OCI-LY3 (cell line): ENCODE results near the gene FLNC.

Experiments
- H2AFZ ChIP-seq: fragments of 200-600, 300-600 bp; shearing (Covaris generic); 2 replicates; pipeline ENCODE4 v1.6.0; 2014; ENCODE audit warnings: antibody characterized with exemption, low read depth, low read length
- H3K27ac ChIP-seq: fragments of 200-600, 300-600 bp; sonication (generic); 2 replicates; pipeline ENCODE4 v1.5.1; 2014; ENCODE audit warnings: mild to moderate bottlenecking, low read length, moderate library complexity, mixed read lengths
- H3K27me3 ChIP-seq: fragments of 200-600, 300-600 bp; sonication (generic); 2 replicates; pipeline ENCODE4 v1.6.1; 2014; ENCODE audit warnings: low read depth, low read length, mixed read lengths
- H3K36me3 ChIP-seq: fragments of 200-600, 300-600 bp; sonication (generic); replicated peaks from 2 replicates; pipeline ENCODE3; 2014; ENCODE audit warnings: low read depth, low read length, mixed read lengths
- H3K4me1 ChIP-seq: fragments of 300-600, 200-600 bp; sonication (generic); 2 replicates; pipeline ENCODE4 v1.6.1; 2014; ENCODE audit warnings: low read length, mixed read lengths
- H3K4me2 ChIP-seq: fragments of 200-600, 300-600 bp; sonication (generic); 2 replicates; pipeline ENCODE4 v1.6.1; 2014; ENCODE audit warnings: low read length, mixed read lengths
- H3K4me3 ChIP-seq: fragments of 300-600, 200-600 bp; sonication (generic); 2 replicates; pipeline ENCODE4 v1.5.1; 2014; ENCODE audit warnings: antibody characterized with exemption, mild to moderate bottlenecking, low read length, moderate library complexity
- H3K79me2 ChIP-seq: fragments of 300-600, 200-600 bp; shearing (Covaris generic); 2 replicates; pipeline ENCODE4 v1.6.1; 2014; ENCODE audit warnings: mild to moderate bottlenecking, low read length, mixed read lengths
- H3K9ac ChIP-seq: fragments of 300-600, 200-600 bp; shearing (Covaris generic); 2 replicates; pipeline ENCODE4 v1.6.0; 2014; ENCODE audit warnings: mild to moderate bottlenecking, low read length, moderate library complexity
- H3K9me3 ChIP-seq: fragments of 200-600, 300-600 bp; shearing (Covaris generic); 2 replicates; pipeline ENCODE4 v1.6.1; 2014; ENCODE audit warnings: low read length, mixed read lengths; ENCODE audit not compliant: insufficient read depth
- H4K20me1 ChIP-seq: fragments of 200-600, 300-600 bp; sonication (generic); 2 replicates; pipeline ENCODE4 v1.6.1; 2016; ENCODE audit warnings: low read length, mixed read lengths; ENCODE audit not compliant: insufficient read depth
- EZH2phosphoT487 ChIP-seq: fragments of 200-600 bp; shearing (Covaris generic); IDR thresholded peaks from 2 replicates; pipeline ENCODE4 v1.6.1; 2018; ENCODE audit warnings: antibody characterized with exemption, mixed run types, low read depth
- TF ChIP-seq, protein P1 (sequence below): fragments of 200-600, 300-600 bp; sonication (generic); IDR thresholded peaks from 2 replicates; pipeline ENCODE4 v1.5.1; 2014; ENCODE audit warnings: antibody characterized with exemption, low read length, low read depth

FLNC gene

DNA sequence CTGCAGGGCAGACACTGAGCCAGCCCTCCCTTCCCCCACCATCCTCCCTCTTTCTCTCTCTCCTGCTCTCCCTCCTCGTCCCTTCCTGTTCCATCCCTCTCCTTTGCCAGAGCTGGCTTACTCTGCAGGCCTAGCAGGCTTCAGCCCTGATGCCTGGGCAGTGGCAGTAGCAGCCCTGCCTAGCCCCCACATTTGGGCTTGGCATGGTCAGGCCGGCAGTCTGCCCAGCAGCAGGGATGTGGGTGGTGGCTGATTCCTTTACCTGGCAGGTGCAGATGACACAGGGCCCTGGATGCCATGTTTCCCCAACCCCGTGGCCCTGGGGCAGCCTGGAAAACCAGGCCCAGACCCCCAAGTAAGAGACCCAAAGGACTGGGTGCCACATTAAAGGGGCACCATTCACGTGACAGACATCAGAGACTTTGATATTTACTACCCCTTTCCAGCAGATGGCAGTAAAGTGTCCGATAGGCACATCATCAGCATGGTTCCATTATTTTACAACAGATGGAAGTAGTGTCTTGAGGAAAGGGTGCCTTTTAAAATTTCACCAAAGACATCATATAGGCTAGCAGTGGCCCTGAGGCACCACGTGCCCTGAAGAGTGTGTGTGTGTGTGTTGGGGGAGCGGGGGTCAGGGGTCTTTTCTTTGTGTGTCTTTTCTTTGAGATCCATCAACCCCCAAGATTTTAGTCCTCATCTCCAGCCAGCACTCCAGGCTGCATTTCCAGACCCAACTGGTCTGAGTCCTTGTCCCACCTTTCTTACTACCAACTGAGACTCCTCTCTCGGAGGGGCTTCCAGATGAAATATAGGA is 74.4 kb downstream of the FLNC start:
- TF ChIP-seq, protein P1, sequence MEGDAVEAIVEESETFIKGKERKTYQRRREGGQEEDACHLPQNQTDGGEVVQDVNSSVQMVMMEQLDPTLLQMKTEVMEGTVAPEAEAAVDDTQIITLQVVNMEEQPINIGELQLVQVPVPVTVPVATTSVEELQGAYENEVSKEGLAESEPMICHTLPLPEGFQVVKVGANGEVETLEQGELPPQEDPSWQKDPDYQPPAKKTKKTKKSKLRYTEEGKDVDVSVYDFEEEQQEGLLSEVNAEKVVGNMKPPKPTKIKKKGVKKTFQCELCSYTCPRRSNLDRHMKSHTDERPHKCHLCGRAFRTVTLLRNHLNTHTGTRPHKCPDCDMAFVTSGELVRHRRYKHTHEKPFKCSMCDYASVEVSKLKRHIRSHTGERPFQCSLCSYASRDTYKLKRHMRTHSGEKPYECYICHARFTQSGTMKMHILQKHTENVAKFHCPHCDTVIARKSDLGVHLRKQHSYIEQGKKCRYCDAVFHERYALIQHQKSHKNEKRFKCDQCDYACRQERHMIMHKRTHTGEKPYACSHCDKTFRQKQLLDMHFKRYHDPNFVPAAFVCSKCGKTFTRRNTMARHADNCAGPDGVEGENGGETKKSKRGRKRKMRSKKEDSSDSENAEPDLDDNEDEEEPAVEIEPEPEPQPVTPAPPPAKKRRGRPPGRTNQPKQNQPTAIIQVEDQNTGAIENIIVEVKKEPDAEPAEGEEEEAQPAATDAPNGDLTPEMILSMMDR = peak; percentile 86
- TF ChIP-seq EZH2phosphoT487 = no peak
- H3K4me3 ChIP-seq = peak overlapping the region; percentile 67
- H2AFZ ChIP-seq = peak overlapping the region; percentile 91
- peaks cover 22% of the 10 kb centered on the region for H3K4me1 ChIP-seq
- no peaks in the 10 kb centered on the region for H3K27me3 ChIP-seq
- H3K9me3 ChIP-seq = peaks cover 3% of the 10 kb centered on the region; the same call in 1 of the 2 replicates
- no peaks in the 10 kb centered on the region for H3K79me2 ChIP-seq
- H3K4me2 ChIP-seq = peak overlapping the region; percentile 82
- H3K27ac ChIP-seq = no peak overlapping the region
- H3K36me3 ChIP-seq = no peaks in the 10 kb centered on the region
- H3K9ac ChIP-seq = peak overlapping the region; percentile 65
- no peaks in the 10 kb centered on the region for H4K20me1 ChIP-seq

- TF ChIP-seq, protein P1 = no peak
- TF ChIP-seq EZH2phosphoT487 = no peak
Measured at GRCh38 chr7:128906001-128906765, 76.0 kb downstream of the FLNC start.

DNA sequence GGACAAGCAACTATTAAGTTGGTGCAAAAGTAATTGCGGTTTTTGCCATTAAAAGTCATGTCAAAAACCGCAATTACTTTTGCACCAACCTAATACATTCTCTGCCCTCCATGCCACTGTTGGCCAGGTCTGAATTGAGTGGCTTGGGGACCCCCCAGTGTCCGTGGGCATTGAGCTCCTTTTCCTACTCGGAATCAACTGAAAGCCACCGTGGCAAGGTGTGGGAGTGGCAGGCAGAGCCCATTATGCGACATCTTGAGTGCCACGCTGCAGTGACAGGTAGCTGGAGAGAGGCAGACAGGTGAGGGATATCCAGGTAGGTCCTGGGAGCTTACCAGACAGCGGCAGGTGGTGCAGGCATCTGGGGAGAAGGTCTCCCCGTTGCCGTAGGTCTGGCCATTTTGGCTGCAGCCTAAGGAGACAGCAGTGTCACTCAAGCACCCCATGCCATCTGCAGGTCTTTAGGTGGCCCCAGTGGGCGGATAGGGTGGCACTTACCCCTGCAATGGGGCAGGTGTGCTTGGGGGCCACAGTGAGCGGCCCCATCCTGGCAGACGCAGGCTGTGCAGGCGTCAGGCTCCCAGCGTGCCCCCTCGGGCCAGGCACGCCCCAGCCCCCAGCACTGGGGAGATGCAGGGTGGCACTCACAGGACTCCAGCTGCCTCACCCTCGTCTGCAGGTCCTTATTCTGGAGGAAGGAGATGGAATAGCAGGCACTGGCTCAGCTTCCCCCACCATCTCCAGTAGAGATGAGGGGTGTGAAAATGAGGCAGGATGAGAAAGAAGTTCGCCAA is 76.8 kb downstream of the FLNC start:
- Histone ChIP-seq H3K4me1 (peaks cover 37% of the 10 kb centered on the region), H3K79me2 (no peaks in the 10 kb centered on the region), H3K27ac (no peak overlapping the region), H2AFZ (no peak overlapping the region), H3K36me3 (no peaks in the 10 kb centered on the region), H3K4me3 (no peak overlapping the region), H3K9me3 (no peaks in the 10 kb centered on the region), H4K20me1 (no peaks in the 10 kb centered on the region), H3K27me3 (no peaks in the 10 kb centered on the region), H3K9ac (no peak overlapping the region), H3K4me2 (no peak overlapping the region)
- no peak for TF ChIP-seq EZH2phosphoT487
- TF ChIP-seq, protein P1 = no peak

More at GRCh38 chr7:128906001-128906765, 76.0 kb downstream of the FLNC start:
- H2AFZ ChIP-seq = no peak overlapping the region
- H3K36me3 ChIP-seq = no peaks in the 10 kb centered on the region
- no peaks in the 10 kb centered on the region for H3K27me3 ChIP-seq
- no peaks in the 10 kb centered on the region for H4K20me1 ChIP-seq
- H3K4me3 ChIP-seq = no peak overlapping the region
- H3K79me2 ChIP-seq = no peaks in the 10 kb centered on the region
- no peak overlapping the region for H3K9ac ChIP-seq
- no peak overlapping the region for H3K27ac ChIP-seq
- H3K4me1 ChIP-seq = peaks cover 30% of the 10 kb centered on the region
- no peaks in the 10 kb centered on the region for H3K9me3 ChIP-seq
- no peak overlapping the region for H3K4me2 ChIP-seq
